ENCODE measurements around the gene CPNE7. TPM values are rescaled to one million over a fixed set of nuclear protein-coding genes. Genes with fewer than 3 reads are reported as not detected.

The CPNE7 gene
- polyA plus RNA-seq, 1 donor from 2014 or later = 0.15 TPM

DNA sequence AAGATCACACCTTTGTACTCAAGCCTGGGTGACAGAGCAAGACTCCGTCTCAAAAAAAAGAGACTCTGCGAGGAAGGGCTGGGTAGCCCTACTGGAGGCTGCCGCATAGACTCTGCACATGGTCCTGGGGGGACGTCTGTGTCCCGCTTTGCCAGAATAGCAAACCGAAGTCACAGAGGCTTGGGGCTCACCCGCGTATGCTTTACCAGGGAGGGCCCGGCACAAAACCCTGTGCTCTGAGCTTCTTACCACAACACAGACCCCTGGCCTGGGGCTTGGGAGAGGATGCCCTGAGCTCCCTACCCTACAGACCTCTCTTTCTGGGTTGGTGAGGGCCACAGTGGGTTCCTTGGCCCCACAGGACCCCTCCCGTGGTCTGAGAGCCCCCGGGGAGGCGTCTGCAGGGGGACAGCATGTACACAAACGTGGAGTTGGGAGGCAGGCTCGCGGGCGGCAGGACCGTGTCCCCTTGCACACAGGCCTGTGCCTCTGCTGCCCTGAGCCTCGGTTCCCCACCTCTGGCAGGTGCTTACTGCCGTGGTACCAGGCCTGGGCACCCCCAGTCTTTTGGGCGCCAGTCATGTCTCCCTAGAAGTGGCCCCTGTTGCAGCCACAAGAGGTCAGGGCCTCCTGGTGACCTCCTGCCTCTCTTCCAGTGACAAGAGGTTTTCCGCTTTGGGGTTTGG is 13.8 kb downstream of the CPNE7 start:
- TF ChIP-seq EP300 (conservative IDR thresholded peaks at IDR 0.05; ENCODE audit: poor library complexity, severe bottlenecking) = no peak
- no peak for TF ChIP-seq POLR2AphosphoS5 (IDR thresholded peaks at IDR 0.05)
- TF ChIP-seq CTCF (IDR thresholded peaks at IDR 0.05; ENCODE audit: poor library complexity, severe bottlenecking) = no peak
- TF ChIP-seq MXI1 (conservative IDR thresholded peaks at IDR 0.05; ENCODE audit: poor library complexity, severe bottlenecking) = no peak
- TF ChIP-seq SMC3 (conservative IDR thresholded peaks at IDR 0.05; ENCODE audit: poor library complexity) = no peak
- TF ChIP-seq TAF1 (IDR thresholded peaks at IDR 0.05; ENCODE audit: low read depth) = no peak
- TF ChIP-seq EZH2 (IDR thresholded peaks at IDR 0.05; ENCODE audit: borderline replicate concordance, insufficient read depth, low read length, poor library complexity, severe bottlenecking) = no peak
- no peak for TF ChIP-seq RAD21 (conservative IDR thresholded peaks at IDR 0.05)

DNA sequence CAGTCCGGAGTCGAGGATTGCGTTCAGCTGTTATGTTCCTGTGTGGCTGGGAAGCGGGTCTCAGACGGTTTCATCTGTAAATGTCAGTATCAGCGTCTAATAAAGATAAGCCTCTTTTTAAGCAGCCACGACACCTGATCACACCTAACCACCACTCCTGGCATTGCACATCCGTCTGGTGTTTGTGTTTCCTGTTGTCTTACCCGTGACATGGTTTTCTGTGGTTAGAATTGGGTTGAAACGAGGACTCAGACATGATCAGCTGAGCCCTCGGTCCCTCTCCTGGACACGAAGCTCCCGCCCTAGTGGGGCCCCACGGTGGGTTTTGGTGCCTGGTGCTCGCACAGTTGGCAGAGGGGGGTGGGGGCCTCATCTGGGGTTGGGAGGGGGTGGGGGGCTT is 18.3 kb downstream of the CPNE7 start:
- Histone ChIP-seq H3K9ac (ENCODE audit: low read length) (no peak overlapping the region), H3K27ac (ENCODE audit: low read length) (no peak overlapping the region), H3K79me2 (replicated peaks; ENCODE audit: insufficient read depth, low read length) (no peaks in the 10 kb centered on the region), H3K4me3 (ENCODE audit: low read length) (no peak overlapping the region), H3F3A (ENCODE audit: insufficient read depth, low read length, poor library complexity, severe bottlenecking) (no peaks in the 10 kb centered on the region), H3K9me3 (ENCODE audit: low read length) (no peaks in the 10 kb centered on the region), H4K20me1 (ENCODE audit: insufficient read depth) (no peaks in the 10 kb centered on the region), H3K9me2 (ENCODE audit: insufficient read depth, low read length) (no peaks in the 10 kb centered on the region), H3K27me3 (ENCODE audit: insufficient read depth, low read depth, low read length) (no peaks in the 10 kb centered on the region), H3K36me3 (ENCODE audit: insufficient read depth, low read length) (no peaks in the 10 kb centered on the region), H3K4me2 (ENCODE audit: low read length) (no peak overlapping the region), H2AFZ (ENCODE audit: low read depth, low read length) (no peak overlapping the region)
- TF ChIP-seq MXI1 (conservative IDR thresholded peaks at IDR 0.05; ENCODE audit: poor library complexity, severe bottlenecking) (no peak), RAD21 (conservative IDR thresholded peaks at IDR 0.05) (no peak), POLR2AphosphoS5 (IDR thresholded peaks at IDR 0.05) (no peak)

More for the DNA sequence above, 13.8 kb downstream of the CPNE7 start:
- H3K9me3 ChIP-seq (ENCODE audit: low read length) = no peaks in the 10 kb centered on the region
- no peak overlapping the region for H3K4me2 ChIP-seq (ENCODE audit: low read length)
- no peaks in the 10 kb centered on the region for H4K20me1 ChIP-seq (ENCODE audit: insufficient read depth)
- H3K4me3 ChIP-seq (ENCODE audit: low read length) = no peak overlapping the region
- H3K9ac ChIP-seq (ENCODE audit: low read length) = no peak overlapping the region
- H3F3A ChIP-seq (ENCODE audit: insufficient read depth, low read length, poor library complexity, severe bottlenecking) = no peaks in the 10 kb centered on the region
- no peak overlapping the region for H3K27ac ChIP-seq (ENCODE audit: low read length)
- H3K27me3 ChIP-seq (ENCODE audit: insufficient read depth, low read depth, low read length) = no peaks in the 10 kb centered on the region
- H3K79me2 ChIP-seq (replicated peaks; ENCODE audit: insufficient read depth, low read length) = no peaks in the 10 kb centered on the region
- H3K9me2 ChIP-seq (ENCODE audit: insufficient read depth, low read length) = no peaks in the 10 kb centered on the region
- no peak overlapping the region for H2AFZ ChIP-seq (ENCODE audit: low read depth, low read length)
- H3K36me3 ChIP-seq (ENCODE audit: insufficient read depth, low read length) = no peaks in the 10 kb centered on the region

DNA sequence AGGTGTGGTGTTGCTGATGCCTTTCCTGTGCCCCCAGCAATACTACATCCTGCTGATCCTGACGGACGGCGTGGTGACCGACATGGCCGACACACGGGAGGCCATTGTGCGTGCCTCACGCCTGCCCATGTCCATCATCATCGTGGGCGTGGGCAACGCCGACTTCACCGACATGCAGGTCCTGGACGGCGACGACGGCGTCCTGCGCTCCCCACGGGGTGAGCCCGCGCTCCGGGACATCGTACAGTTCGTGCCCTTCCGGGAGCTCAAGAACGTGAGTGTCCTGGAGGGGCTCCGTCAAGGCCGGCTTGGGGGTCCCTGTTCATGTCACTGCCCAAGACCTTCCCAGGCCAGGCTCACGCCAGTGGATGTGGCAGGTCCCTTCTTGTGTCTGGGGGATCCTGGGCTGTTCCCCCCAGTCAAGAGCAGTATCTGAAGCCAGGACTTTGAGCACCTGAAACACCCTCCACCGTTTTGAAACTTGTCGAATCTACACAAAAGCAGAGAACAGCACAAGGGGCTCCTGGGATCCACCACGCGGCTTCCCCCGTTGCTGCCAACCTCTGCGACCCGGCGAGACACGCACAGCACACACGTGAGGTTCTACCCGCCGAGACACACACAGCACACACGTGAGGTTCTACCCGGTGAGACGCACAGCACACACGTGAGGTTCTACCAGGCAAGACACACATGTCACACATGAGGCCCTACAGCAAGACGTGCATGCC is 19.9 kb downstream of the CPNE7 start:
- TF ChIP-seq EZH2 (IDR thresholded peaks at IDR 0.05; ENCODE audit: borderline replicate concordance, insufficient read depth, low read length, poor library complexity, severe bottlenecking) (no peak), REST (IDR thresholded peaks at IDR 0.05; ENCODE audit: borderline replicate concordance) (no peak), EP300 (conservative IDR thresholded peaks at IDR 0.05; ENCODE audit: poor library complexity, severe bottlenecking) (no peak), MXI1 (conservative IDR thresholded peaks at IDR 0.05; ENCODE audit: poor library complexity, severe bottlenecking) (no peak), CTCF (IDR thresholded peaks at IDR 0.05; ENCODE audit: poor library complexity, severe bottlenecking) (no peak), POLR2AphosphoS5 (IDR thresholded peaks at IDR 0.05) (no peak), SMC3 (conservative IDR thresholded peaks at IDR 0.05; ENCODE audit: poor library complexity) (no peak)
- H2AFZ ChIP-seq (ENCODE audit: low read depth, low read length) = no peak overlapping the region
- no peaks in the 10 kb centered on the region for H3K9me3 ChIP-seq (ENCODE audit: low read length)
- no peaks in the 10 kb centered on the region for H3K27me3 ChIP-seq (ENCODE audit: insufficient read depth, low read depth, low read length)
- H3K9ac ChIP-seq (ENCODE audit: low read length) = no peak overlapping the region
- no peaks in the 10 kb centered on the region for H3K9me2 ChIP-seq (ENCODE audit: insufficient read depth, low read length)
- H3K4me2 ChIP-seq (ENCODE audit: low read length) = no peak overlapping the region
- no peaks in the 10 kb centered on the region for H3K79me2 ChIP-seq (replicated peaks; ENCODE audit: insufficient read depth, low read length)
- H3F3A ChIP-seq (ENCODE audit: insufficient read depth, low read length, poor library complexity, severe bottlenecking) = no peaks in the 10 kb centered on the region
- H3K36me3 ChIP-seq (ENCODE audit: insufficient read depth, low read length) = no peaks in the 10 kb centered on the region
- no peak overlapping the region for H3K27ac ChIP-seq (ENCODE audit: low read length)
- H4K20me1 ChIP-seq (ENCODE audit: insufficient read depth) = no peaks in the 10 kb centered on the region
- H3K4me3 ChIP-seq (ENCODE audit: low read length) = no peak overlapping the region
